Measurements from ENCODE around the gene NME7.

DNA sequence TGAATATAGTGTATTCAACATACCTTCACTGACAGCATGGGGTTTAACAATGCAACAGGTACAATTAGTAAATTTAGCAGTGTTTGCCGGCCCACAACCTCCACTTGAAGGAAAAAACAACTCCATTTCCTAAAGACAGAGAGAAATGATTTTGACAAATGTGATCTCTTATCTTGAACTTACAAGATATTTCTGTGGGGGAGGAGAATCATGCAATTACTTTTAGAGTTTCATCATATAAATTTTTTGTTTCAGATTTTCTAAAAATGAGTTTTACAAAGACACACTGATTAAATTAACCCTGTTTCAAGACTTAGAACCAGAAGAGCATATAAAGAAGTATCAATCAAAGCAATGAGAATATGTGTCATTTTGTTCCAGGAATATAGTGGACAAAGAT lies 80.3 kb downstream of the NME7 start:
- no peak for TF ChIP-seq CTCF (IDR thresholded peaks at IDR 0.05)
- no peak for TF ChIP-seq EZH2 (IDR thresholded peaks at IDR 0.05)
